BE2C (cell line): Measurements from ENCODE around the gene ZER1. TPM values are rescaled to one million over a fixed set of nuclear protein-coding genes. Genes with fewer than 3 reads are reported as not detected.
A peak's percentile ranks its signal among the peaks of the same experiment; 100 is the strongest.

ENCODE experiments used
- DNase-seq: peaks from one replicate; pipeline ENCODE4 v3.0.0-alpha.2; 2020
- H3K27me3 ChIP-seq: fragments of 250-450 bp; sonication (Bioruptor Pico); 2 replicates; pipeline ENCODE4 v1.5.1; 2020; ENCODE audit warnings: mild to moderate bottlenecking
- H3K36me3 ChIP-seq: fragments of 250-450 bp; sonication (Bioruptor Pico); 2 replicates; pipeline ENCODE4 v1.5.1; 2020; ENCODE audit warnings: mild to moderate bottlenecking
- H3K4me1 ChIP-seq: fragments of 250-450 bp; sonication (Bioruptor Pico); 2 replicates; pipeline ENCODE4 v1.5.1; 2020
- H3K4me3 ChIP-seq: 2 replicates; pipeline ENCODE4 v1.5.1; 2011; ENCODE audit warnings: low read depth, low read length
- H3K9me3 ChIP-seq: fragments of 250-450 bp; sonication (Bioruptor Pico); 2 replicates; pipeline ENCODE4 v1.5.1; 2020
- polyA plus RNA-seq: library from polyadenylated mRNA; unstranded; fragments of >200 nt; gene quantifications from one replicate; pipeline ENCODE4 v1.2.1, GENCODE V29; 2012; ENCODE audit warnings: low read depth, missing spikeins; ENCODE audit not compliant: insufficient read length, insufficient read depth
- TF ChIP-seq, protein P1 (sequence below): IDR thresholded peaks from 2 replicates; pipeline ENCODE4 v1.5.1; 2012; ENCODE audit warnings: mild to moderate bottlenecking, low read depth, low read length

ZER1 gene
- 24.4 TPM for polyA plus RNA-seq

DNA sequence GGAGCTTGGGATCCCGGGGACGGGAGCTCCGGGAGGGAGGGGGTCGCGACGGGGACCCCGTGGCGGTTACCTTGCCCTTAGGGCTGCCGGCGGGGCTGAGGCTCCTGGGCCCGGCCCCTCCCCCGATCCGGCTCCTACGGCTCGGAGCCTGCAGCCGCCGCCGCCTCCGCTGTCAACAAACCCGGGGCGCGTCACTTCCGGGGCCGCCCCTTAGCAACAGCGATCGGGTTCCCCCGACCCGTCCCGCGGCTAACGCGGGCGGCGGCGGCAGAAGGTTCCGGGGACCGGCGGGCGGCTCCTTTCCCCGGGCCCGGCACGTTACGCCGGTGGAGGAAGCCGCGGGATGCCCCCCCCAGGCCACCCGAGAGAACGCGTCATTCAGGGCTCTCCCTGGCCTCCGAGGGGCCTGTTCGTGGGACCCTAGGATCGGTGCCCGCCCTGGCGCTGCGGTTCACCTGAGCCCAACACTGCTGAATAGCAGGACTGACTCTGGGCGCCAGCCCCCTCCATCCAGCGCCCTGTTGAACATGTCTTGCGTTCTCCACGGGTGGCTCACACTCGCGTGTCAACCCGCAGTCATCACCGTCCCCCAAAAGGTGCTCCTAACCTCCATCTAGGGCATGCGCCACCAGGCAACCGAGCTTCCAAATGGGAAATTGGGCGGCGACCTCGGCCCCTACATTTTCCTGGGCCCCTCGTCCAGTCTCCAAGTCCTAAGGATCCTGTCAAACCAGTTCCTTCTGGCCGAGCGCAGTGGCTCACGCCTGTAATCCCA is at the start of gene ZER1:
TSS of gene ZER1 (minus strand) at position 183 of the 775 bp plus-strand sequence. CDS start 16,362 bp downstream, outside the sequence.
- TF ChIP-seq, protein P1, sequence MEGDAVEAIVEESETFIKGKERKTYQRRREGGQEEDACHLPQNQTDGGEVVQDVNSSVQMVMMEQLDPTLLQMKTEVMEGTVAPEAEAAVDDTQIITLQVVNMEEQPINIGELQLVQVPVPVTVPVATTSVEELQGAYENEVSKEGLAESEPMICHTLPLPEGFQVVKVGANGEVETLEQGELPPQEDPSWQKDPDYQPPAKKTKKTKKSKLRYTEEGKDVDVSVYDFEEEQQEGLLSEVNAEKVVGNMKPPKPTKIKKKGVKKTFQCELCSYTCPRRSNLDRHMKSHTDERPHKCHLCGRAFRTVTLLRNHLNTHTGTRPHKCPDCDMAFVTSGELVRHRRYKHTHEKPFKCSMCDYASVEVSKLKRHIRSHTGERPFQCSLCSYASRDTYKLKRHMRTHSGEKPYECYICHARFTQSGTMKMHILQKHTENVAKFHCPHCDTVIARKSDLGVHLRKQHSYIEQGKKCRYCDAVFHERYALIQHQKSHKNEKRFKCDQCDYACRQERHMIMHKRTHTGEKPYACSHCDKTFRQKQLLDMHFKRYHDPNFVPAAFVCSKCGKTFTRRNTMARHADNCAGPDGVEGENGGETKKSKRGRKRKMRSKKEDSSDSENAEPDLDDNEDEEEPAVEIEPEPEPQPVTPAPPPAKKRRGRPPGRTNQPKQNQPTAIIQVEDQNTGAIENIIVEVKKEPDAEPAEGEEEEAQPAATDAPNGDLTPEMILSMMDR, result no peak
- Histone ChIP-seq H3K4me3 (peak within 1 kb of the TSS; percentile 93), H3K27me3 (no peaks in the 10 kb centered on the region), H3K4me1 (no peaks in the 10 kb centered on the region), H3K36me3 (no peaks in the 10 kb centered on the region), H3K9me3 (peaks cover 4% of the 10 kb centered on the region)
- peak; percentile 95 for DNase-seq

DNA sequence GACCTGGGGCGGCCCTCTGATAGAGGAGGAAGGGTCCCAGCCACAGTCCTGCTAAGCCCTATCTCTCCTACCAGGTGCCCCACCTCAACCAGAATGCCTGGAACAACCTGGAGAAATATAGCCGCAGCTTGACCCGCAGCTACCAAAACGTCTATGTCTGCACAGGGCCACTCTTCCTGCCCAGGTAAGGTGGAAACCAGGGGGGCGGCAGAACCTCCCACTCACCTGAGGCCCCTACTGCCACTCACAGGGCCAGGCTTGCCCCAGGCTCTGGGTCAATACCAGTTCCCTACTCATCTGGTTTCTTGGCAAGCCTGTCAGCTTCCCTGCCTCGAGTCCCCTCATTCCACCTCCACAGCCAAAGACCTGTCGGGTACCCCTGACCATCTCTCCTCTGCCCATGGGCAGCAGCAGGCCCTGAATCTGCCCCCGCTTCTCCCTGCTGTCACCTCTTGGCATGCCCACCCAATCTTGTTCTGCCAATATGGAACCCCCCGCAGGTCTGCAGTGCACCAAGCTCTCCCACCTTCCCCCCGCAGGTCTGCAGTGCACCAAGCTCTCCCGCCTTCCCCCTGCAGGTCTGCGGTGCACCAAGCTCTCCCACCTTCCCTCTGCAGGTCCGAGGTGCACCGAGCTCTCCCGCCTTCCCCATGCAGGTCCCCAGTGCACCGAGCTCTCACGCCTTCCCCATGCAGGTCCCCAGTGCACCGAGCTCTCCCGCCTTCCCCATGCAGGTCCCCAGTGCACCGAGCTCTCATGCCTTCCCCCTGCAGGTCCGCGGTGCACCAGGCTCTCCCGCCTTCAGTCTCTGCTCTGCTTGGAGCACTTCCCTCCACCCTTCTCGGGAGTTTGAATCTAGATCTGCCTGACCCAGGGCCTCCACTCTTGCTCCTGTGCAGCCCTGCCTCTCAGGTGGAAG is 49.2 kb upstream of the ZER1 start:
- no peaks in the 10 kb centered on the region for H3K27me3 ChIP-seq
- H3K4me1 ChIP-seq, result peaks cover 5% of the 10 kb centered on the region
- H3K9me3 ChIP-seq, result no peaks in the 10 kb centered on the region
- no peak for DNase-seq
- TF ChIP-seq, protein P1, result no peak
- H3K4me3 ChIP-seq, result no peak overlapping the region
- H3K36me3 ChIP-seq, result peaks cover 56% of the 10 kb centered on the region

DNA sequence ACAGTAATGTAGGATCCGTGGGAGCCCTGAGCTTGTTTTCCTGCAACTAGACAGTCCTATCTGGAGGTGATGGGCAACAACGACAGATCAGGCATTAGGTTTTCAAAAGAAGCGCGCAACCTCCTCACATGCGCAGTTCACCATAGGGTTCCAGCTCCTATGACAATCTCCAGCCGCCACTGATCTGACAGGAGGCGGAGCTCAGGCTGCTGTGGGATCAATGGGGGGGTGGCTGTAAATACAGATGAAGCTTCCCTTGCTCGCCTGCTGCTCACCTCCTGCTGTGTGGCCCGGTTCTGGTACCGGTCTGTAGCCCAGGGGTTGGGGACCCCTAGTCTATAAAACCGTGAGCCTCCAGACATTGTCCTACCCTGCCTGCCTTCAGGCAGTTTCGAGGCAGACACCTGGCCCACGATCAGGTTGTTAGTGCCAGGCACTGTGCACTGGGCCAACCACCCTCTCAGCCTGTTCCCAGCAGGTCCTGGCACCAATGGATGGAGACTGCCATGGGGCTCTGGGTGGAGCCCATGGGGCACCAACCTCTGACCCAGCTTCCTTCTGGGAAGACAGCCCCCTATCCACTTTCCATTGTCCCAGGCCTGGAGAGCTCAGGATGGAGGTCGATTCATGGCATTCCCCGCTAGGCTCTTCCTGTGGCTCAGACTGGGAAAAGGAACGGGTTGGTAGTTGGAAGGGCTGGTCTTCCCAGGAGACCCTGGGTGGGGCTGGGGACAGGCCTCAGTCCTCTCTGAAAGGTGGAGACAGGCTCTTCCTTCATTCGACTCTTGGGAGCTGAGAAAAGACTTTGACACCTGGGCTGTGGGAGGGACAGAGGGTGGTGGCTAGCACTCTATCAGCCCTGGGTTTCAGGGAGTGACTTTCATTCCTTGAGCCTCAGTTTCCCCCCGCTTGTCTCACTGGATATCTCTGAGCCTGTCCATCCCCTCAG is 48.3 kb upstream of the ZER1 start:
- Histone ChIP-seq H3K9me3 (no peaks in the 10 kb centered on the region), H3K4me1 (peaks cover 5% of the 10 kb centered on the region), H3K4me3 (peak overlapping the region; percentile 79), H3K27me3 (no peaks in the 10 kb centered on the region), H3K36me3 (peaks cover 47% of the 10 kb centered on the region)
- TF ChIP-seq, protein P1, result no peak
- DNase-seq, result peak; percentile 89

DNA sequence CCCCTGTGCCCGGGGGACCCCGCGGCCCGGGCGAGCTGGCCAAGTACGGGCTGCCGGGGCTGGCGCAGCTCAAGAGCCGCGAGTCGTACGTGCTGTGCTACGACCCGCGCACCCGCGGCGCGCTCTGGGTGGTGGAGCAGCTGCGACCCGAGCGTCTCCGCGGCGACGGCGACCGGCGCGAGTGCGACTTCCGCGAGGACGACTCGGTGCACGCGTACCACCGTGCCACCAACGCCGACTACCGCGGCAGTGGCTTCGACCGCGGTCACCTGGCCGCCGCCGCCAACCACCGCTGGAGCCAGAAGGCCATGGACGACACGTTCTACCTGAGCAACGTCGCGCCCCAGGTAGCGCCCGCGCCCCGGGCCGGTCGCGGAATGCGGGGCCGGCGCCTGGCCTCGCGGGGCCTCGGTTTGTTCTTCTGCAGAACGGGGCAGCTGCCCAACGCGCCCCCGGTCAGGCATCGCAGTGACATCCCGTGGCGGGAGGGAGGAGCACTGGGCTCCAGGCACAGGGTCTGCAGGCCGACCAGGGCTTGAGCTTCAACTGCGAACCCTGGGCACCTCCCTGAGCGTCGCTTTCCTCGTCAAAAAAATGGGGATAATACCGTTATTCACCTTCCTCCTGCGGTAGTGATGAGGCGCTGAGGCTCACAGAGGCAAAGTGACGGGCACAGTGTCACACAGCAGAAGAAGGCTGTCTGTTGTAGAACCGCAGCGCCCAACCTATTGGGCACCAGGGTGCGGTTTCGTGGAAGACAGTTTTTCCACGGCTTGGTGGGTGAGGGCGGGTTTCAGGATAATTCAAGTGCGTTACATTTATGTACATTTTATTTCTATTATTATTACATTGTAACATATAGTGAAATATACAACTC is 47.4 kb upstream of the ZER1 start:
- TF ChIP-seq, protein P1, result no peak; the same call in 1 of the 2 replicates
- DNase-seq, result peak; percentile 57
- peak overlapping the region; percentile 79 for H3K4me3 ChIP-seq
- no peaks in the 10 kb centered on the region for H3K9me3 ChIP-seq
- peaks cover 5% of the 10 kb centered on the region for H3K4me1 ChIP-seq
- peaks cover 38% of the 10 kb centered on the region for H3K36me3 ChIP-seq
- no peaks in the 10 kb centered on the region for H3K27me3 ChIP-seq
